Stimulated activated naive CD8-positive, alpha-beta T cell treated with anti-CD3 and anti-CD28 coated beads, Interleukin-15, amount 100 ng/mL, for 72 hours (primary cell): ENCODE results near the gene CTDSPL.

Experiments used
- ATAC-seq: fragments of 150-1000 bp; cut with Tn5 transposase; 2 replicates; pipeline ENCODE4 v1.10.0; 2021; ENCODE audit warnings: mild to moderate bottlenecking, moderate library complexity
- DNase-seq, 2 donors: peaks; one replicate each; pipeline ENCODE4 v3.0.0; 2021 to 2022
- H3K27ac Mint-ChIP-seq, 2 donors: one replicate each; pipeline ENCODE4 v1.8.0; 2022; ENCODE audit warnings: mild to moderate bottlenecking in 2 of 2, mixed read lengths in 2 of 2, moderate library complexity in 2 of 2
- H3K27me3 Mint-ChIP-seq: one replicate; pipeline ENCODE4 v1.8.0; 2022; ENCODE audit warnings: mixed read lengths
- H3K4me1 Mint-ChIP-seq: one replicate; pipeline ENCODE4 v1.8.0; 2022; ENCODE audit warnings: mild to moderate bottlenecking, mixed read lengths
- H3K4me3 Mint-ChIP-seq, 2 donors: one replicate each; pipeline ENCODE4 v1.8.0; 2022; ENCODE audit warnings: mild to moderate bottlenecking in 2 of 2, mixed read lengths in 2 of 2, moderate library complexity in 1 of 2
- H3K9me3 Mint-ChIP-seq, 2 donors: one replicate each; pipeline ENCODE4 v1.8.0; 2022; ENCODE audit warnings: mixed read lengths in 2 of 2

The CTDSPL gene

DNA sequence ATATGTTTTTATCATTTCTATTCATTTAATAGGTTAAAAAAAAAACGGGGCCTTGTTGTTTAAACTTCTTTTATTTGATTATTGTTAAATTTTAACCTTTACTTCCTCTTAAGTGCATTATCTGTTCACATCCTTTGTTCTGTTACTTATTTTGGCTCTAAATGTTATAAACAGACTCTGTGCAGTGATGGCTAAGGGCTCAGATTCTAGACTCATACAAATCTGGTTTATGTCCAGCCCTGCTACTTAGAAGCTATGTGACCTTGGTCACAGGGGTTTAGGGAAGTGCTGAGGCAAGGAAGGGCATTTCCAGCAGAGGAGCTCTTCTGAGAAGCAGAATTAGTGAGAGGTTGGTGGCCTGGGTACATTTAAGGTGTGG, 73.6 kb downstream of the CTDSPL start:
- no peak for ATAC-seq
- DNase-seq = no peak
- Mint-ChIP-seq H3K27ac (no peak overlapping the region), H3K4me1 (no peaks in the 10 kb centered on the region), H3K9me3 (no peaks in the 10 kb centered on the region), H3K4me3 (no peak overlapping the region), H3K27me3 (peaks cover 27% of the 10 kb centered on the region)

DNA sequence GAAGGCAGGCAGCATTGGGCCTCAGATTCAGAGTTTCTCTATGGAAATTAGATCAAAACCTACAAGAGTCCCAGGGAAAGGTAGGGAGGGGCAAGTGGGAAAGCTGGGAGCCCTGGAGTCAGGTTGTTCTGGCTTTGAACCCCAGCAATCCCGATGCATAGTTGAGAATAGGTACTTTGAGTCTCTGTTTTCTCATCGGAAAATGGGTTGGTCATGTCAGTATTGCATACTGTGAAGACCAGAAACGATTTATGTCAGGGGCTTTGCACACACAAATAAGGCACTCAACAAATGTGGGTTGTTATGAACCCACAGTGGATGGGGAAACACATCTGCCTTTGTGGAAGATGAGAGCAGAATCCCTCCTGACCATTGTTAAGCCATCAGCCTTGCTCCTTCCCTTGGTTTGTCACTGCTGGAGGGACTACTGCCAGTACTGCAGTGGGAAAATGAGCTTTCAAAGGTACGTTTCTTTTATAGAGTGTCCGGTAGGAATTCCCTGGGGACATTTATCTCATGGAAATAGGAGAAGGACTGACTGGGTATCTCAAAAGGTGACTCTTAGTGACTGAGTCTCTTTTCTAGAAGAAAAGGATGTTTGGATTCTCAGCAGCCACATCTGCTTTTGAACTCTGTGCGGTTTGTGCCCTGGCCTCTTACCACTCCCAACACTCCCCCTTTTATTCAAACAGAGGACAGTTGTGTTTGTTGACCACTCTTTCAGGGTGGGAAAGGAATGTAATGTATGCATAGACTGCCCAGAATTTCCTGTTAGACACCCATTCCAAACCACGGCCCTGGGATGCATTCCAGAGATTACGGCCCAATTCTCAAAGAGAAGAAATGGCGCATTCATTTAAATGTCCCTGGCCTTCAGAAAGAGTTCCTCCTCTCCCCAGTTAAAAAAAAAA, 74.3 kb downstream of the CTDSPL start:
- H3K27me3 Mint-ChIP-seq = peaks cover 27% of the 10 kb centered on the region
- H3K4me1 Mint-ChIP-seq = no peaks in the 10 kb centered on the region
- DNase-seq (no peak), ATAC-seq (no peak)
- H3K9me3 Mint-ChIP-seq = no peaks in the 10 kb centered on the region
- H3K4me3 Mint-ChIP-seq = no peak overlapping the region
- H3K27ac Mint-ChIP-seq = no peak overlapping the region

DNA sequence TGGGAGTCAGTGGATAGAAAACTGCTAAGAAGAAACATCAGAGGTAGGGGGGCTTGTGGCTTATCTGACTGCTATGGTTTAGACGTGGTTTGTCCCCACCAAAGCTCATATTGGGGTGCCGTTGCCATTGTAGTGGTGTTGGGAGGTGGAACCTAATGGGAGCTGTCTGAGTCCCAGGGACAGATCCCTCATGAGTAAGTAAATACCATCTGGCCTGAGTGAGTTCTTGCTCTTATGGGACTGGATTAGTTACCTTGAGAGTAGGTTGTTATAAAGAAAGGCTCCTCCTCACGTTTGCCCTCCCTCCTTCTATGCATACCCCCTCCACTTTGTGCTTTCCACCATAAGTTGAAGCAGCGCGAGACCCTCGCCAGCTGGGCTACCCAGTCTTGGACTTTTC, 75.5 kb downstream of the CTDSPL start:
- ATAC-seq (no peak), DNase-seq (no peak)
- no peak overlapping the region for H3K27ac Mint-ChIP-seq
- no peaks in the 10 kb centered on the region for H3K4me1 Mint-ChIP-seq
- H3K4me3 Mint-ChIP-seq = no peak overlapping the region
- H3K27me3 Mint-ChIP-seq = peaks cover 21% of the 10 kb centered on the region
- no peaks in the 10 kb centered on the region for H3K9me3 Mint-ChIP-seq

DNA sequence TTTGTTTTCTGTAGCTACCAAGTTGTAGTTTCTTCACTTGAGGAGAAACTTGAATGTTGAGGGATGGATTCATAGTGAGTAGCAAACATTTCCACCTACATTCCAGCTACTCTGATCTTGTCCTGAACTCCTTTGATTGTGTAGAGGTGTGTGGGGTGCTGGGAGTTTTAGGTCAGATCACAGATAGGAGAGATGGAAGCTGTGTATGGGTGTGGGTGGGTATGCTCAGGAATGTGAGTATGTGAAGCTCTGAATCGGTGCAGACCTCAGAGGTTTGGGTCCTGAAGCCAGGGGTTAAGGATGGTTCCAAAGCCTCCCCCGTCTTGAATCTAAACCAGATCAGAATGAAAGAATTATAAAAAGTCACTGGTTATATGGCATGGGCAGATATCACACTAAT, 76.3 kb downstream of the CTDSPL start:
- no peak overlapping the region for H3K27ac Mint-ChIP-seq
- H3K4me1 Mint-ChIP-seq = no peaks in the 10 kb centered on the region
- DNase-seq = no peak
- no peak overlapping the region for H3K4me3 Mint-ChIP-seq
- H3K9me3 Mint-ChIP-seq = no peaks in the 10 kb centered on the region
- peaks cover 21% of the 10 kb centered on the region for H3K27me3 Mint-ChIP-seq
- ATAC-seq = no peak

DNA sequence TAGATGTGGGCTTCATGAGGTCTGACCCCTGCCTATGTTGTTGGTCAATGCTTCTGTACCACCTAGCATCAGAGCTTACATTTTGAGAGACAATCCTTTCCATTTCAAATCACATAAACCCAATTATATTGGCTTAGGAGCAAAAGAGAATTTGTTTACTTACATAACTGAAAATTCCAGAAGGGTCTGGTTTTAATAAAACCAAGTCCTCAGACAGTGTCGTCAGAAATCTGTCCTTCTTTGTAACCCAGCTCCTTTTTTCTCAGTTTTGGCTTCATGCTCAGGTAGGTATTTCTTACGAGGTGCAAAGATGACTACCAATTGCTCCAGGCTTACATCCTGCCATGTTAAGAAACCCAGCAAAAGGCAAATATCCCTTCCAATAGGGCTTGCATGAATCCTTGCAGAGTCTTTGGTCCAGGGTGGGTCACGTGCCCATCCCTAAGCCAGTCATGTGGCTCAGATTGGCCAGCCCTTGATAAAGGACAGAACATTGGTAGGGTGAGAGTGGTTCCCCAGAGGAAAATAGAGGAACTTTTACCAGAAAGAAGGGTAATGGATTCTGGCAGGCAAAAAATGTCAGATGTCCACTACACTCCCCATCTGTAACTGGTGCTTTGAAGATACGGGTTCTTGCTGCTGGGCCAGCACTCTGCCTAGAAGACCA, 78.7 kb downstream of the CTDSPL start:
- Mint-ChIP-seq H3K4me1 (peaks cover 6% of the 10 kb centered on the region), H3K4me3 (no peak overlapping the region), H3K27ac (no peak overlapping the region), H3K27me3 (peaks cover 18% of the 10 kb centered on the region), H3K9me3 (no peaks in the 10 kb centered on the region)
- DNase-seq (no peak), ATAC-seq (no peak)

DNA sequence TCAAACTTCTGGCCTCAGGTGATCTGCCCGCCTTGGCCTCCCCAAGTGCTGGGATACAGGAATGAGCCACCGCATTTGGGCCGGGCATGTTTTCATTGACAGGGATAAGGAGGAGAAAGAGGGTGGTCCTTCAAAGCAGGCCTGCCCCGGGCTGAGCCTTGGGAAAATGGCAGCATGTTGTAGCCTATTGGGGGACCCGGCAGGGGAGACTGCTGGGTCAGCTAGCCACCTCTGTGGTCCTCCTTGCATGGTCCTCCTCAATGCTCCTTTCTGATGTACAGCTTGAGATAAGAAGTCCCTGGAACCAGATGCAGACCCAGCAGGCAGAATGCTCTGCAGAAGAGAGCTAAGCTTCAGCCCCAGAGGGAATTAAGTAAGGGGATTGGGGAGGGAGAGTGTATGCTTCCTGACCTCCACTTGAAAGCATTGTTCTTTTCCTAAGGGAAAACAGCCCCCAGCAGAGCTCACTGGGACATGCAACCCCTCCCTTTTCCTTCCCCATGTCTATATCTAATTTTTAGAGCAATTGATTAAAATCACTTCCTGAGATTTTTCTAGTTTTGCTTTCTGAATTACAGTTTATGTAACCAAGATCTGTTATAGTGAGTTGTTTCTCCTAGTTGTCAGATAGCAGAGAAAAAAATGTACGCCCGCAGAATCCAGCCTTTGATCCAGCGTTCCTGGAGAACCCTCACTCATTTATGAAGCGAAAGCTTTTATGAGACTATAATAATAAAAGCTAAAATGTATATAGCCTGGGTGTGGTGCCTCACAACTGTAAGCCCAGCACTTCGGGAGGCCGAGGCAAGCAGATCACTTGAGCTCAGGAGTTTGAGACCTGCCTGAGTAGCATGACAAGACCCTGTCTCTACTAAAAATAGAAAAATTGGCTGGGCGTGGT, 80.2 kb downstream of the CTDSPL start:
- Mint-ChIP-seq H3K4me1 (peaks cover 6% of the 10 kb centered on the region), H3K27me3 (peaks cover 13% of the 10 kb centered on the region), H3K9me3 (no peaks in the 10 kb centered on the region), H3K27ac (peak overlapping the region in 1 of 2 donors; percentile 7), H3K4me3 (no peak overlapping the region)
- no peak for DNase-seq
- no peak for ATAC-seq

DNA sequence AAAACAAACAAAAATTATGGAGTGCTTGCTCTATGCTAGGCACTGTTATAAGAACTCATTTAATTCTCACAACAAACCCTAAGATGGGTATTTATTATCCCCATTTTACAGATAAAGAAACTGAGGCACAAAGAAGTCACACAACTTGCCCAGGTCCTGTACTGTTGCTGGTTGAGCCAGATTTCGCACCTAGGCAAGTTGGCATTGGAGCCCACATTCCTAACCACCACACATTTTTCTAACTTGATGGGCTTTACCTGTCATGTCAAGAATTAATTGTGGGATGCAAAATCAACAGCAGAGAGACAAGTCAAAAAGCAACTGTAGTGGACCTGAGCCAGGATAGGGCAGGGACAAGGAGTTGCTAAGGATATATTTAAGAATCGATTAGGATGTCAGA, 81.0 kb downstream of the CTDSPL start:
- Mint-ChIP-seq H3K4me1 (peaks cover 6% of the 10 kb centered on the region), H3K27ac (no peak overlapping the region), H3K4me3 (no peak overlapping the region), H3K27me3 (peaks cover 11% of the 10 kb centered on the region), H3K9me3 (no peaks in the 10 kb centered on the region)
- no peak for DNase-seq
- no peak for ATAC-seq

DNA sequence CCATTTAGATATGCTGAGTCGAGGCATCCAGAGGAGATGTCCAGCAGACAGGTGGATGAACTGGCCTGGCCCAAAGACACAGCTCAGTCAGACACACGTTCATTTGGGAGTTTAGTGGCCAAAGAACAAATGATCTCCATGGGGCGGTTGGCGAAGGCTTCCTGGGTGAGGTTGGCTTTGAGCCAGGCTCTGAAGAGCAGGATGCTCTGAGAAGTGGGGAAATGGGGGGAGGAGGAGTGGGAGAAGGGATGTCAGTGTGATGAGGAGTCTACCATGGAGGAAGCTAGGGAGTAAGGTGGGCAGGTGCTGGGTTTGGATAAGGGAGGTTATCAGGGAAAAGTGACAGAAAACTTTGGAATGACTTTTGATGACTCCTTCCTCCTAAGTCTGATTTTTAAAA, 81.4 kb downstream of the CTDSPL start:
- H3K27me3 Mint-ChIP-seq = peaks cover 7% of the 10 kb centered on the region
- ATAC-seq = no peak
- H3K9me3 Mint-ChIP-seq = no peaks in the 10 kb centered on the region
- peaks cover 6% of the 10 kb centered on the region for H3K4me1 Mint-ChIP-seq
- peak overlapping the region in 1 of 2 donors; percentile 89 for H3K27ac Mint-ChIP-seq
- no peak overlapping the region for H3K4me3 Mint-ChIP-seq
- no peak for DNase-seq

DNA sequence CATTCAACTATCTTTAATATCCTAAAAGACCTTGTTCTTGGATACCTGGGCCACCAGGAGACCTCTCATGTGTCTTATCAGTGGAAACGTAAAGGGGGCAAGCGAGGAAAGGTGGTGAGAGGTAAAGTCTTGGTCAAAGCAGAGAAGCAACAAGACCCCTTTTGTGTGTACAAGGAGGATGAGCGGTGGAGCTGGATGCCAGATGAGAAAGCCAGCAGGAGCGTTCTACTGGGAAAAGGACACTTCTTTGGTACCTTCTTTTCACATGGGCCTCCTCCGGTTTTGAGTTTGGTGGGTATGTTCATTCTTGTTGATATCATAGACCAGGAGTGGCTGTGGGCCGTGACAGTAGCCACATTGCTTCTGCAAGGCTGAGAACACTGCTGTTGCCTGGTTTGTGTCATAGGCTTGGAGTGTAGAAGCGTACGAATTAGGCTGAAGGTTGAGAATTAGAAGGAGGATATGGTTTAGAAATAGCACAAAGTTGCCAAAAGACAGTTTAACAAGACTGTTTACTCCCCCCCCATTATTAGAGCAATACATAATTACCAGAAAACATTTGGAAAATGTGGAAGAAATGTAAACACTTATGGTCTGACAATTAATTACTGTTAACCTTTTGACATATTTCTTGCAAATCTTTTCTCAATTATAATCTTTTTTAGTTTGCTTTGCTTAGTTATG, 82.1 kb downstream of the CTDSPL start:
- no peak overlapping the region for H3K27ac Mint-ChIP-seq
- no peak for DNase-seq

DNA sequence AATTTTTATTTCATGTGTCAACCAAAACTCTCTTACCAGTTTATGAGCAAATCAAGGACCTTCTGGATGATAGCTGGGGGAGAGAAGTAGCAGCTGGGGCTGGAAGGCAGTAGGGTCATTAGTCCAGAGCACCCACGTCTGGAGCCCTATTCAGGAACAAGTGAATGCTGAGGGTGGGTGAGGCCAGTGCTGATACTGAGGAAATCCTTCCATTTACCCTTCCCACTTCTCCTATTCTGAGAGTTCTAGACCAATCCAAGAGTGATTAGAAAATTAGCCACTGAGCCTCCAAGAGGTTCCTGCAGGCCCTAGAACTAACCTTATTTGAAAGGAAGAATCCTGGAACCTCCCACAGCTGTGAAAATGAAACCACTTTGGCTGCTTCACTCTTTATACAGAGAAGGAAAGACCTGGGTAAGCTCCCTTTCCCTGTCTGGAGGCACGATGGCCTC, 82.7 kb downstream of the CTDSPL start:
- Mint-ChIP-seq H3K27me3 (no peaks in the 10 kb centered on the region), H3K9me3 (no peaks in the 10 kb centered on the region), H3K27ac (no peak overlapping the region), H3K4me1 (peaks cover 6% of the 10 kb centered on the region), H3K4me3 (no peak overlapping the region)
- ATAC-seq (no peak), DNase-seq (no peak)

More for the DNA sequence above, 82.1 kb downstream of the CTDSPL start:
- no peak overlapping the region for H3K4me3 Mint-ChIP-seq
- peaks cover 6% of the 10 kb centered on the region for H3K4me1 Mint-ChIP-seq
- H3K9me3 Mint-ChIP-seq = no peaks in the 10 kb centered on the region
- H3K27me3 Mint-ChIP-seq = peaks cover under 1% of the 10 kb centered on the region
- no peak for ATAC-seq

DNA sequence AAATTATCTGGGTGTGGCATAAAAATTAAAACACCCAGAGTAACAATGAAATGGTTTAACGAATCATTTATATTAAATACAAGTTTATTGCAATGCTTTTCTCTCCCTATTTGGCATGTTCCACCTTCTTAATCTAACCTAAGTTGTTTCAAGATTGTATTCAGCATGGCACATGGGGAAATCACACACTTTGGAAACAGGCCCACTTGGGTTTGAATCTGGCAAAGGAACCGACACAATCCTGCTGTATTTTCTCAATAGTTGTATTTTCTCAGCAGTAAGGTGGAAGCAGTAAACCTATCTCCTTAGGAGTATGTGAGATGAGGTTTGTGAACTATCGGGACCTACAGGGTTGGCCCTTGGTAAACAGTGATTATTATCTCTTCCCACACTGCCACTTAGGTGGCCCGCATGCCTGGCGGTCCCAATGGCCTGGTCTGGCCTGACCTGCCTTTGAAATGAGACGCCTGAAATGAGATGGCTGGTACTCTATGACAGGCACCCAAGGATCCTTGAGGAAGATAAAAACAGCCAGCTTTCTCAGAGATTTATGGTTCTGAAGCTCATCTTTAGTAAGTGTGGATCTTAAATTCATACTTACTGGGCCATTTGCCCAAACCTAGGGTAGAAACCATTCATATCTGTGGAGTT, 83.6 kb downstream of the CTDSPL start:
- ATAC-seq (no peak), DNase-seq (no peak)
- Mint-ChIP-seq H3K4me3 (no peak overlapping the region), H3K27ac (no peak overlapping the region), H3K4me1 (peaks cover 6% of the 10 kb centered on the region), H3K27me3 (no peaks in the 10 kb centered on the region), H3K9me3 (no peaks in the 10 kb centered on the region)

DNA sequence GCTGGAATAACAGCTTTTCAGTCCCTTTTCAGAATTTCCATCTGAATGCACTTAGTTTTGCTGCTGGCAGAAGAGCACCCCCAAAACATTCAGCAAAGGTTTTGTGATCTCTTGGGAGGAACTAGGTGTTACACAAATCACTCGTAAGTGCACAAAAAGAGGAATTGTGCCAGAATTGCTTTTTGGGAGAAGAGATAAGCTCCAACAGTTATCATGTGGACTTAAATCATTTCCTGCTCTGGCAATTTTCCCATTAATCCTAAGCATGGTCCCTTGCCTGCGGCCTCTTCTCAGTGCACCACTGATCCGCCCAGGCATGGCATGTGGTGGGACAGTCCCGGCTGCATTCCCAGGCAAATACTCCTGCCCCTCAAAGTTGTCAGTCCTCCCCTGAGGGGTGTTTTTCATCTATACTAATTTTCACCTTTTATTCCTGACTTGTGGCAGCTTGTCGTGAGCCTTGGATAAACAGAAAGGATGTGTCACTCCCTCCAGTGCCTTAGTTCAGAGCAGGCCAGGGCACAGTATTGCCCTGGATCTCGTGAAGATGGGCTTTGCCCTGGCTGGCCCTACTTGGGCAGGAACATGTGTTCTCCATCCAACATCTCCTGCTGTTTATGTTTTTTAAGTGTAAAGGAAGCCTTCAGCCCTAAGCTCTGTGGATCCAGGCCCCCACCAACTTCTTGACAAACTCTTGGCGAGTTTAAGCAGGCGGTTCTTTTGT, 84.3 kb downstream of the CTDSPL start:
- Mint-ChIP-seq H3K27me3 (no peaks in the 10 kb centered on the region), H3K27ac (no peak overlapping the region), H3K9me3 (no peaks in the 10 kb centered on the region), H3K4me3 (no peak overlapping the region), H3K4me1 (peaks cover 6% of the 10 kb centered on the region)
- DNase-seq = no peak
- ATAC-seq = no peak

DNA sequence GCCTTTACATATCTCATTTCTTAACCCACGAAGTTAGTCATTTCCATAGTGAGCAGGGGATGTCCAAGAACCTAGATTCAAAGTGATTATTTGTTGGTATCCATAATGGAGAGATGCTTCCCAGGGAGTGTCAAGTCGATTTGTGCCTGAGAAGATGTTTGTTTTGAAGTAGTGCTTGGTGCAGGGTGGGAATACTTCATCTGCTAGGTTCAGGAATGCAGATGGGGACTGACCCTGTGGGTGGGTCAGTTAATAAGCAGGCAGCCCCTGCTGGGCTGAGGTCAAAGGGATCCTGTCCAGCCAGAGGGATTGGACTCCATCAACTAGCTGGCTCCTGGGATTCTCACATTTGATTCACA, 84.8 kb downstream of the CTDSPL start:
- Mint-ChIP-seq H3K9me3 (no peaks in the 10 kb centered on the region), H3K27me3 (no peaks in the 10 kb centered on the region), H3K4me3 (no peak overlapping the region), H3K4me1 (peaks cover 6% of the 10 kb centered on the region), H3K27ac (no peak overlapping the region)
- no peak for ATAC-seq
- DNase-seq = no peak

DNA sequence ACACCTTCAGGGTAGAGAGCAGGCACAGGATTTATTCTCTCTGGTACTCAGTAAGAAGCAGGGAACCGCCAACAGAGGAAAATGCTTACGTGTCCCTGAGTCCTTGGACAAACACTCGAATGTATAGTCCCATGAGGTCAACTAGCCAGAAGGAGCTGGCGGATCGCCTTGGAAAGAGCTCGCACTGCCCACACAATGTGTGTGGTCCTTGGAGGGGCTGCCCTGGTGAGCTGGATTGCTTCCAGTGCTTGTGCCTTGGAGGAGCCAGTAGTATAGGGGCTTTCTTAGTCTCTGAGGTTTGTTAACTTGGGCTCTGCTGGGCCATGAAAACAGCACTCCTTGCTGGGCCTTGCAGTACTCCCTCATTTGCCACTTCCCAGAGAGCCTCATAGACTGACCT, 88.2 kb downstream of the CTDSPL start:
- H3K9me3 Mint-ChIP-seq = no peaks in the 10 kb centered on the region
- H3K4me1 Mint-ChIP-seq = no peaks in the 10 kb centered on the region
- no peaks in the 10 kb centered on the region for H3K27me3 Mint-ChIP-seq
- H3K27ac Mint-ChIP-seq = no peak overlapping the region
- DNase-seq = no peak
- no peak overlapping the region for H3K4me3 Mint-ChIP-seq
- no peak for ATAC-seq
